RCC 7860 (cell line): ENCODE results near the gene QRICH2.
"Not testable (repeated sequence)": the region's sequence is repeated elsewhere in the genome, so short reads cannot be mapped to it uniquely, and the experiment has no call there.

Experiments
- DNase-seq: peaks from one replicate; pipeline ENCODE4 v3.0.0-alpha.2; 2015; ENCODE audit warnings: low spot score
- FAIRE-seq: peaks from 2 replicates; lab custom pipeline; 2012; peaks lifted over from hg19 to GRCh38; lab: Jason Lieb, UNC

The QRICH2 gene

GRCh38 chr17:76268015-76268749, 39.9 kb downstream of the QRICH2 start:
- DNase-seq (no peak), FAIRE-seq (no peak)

DNA sequence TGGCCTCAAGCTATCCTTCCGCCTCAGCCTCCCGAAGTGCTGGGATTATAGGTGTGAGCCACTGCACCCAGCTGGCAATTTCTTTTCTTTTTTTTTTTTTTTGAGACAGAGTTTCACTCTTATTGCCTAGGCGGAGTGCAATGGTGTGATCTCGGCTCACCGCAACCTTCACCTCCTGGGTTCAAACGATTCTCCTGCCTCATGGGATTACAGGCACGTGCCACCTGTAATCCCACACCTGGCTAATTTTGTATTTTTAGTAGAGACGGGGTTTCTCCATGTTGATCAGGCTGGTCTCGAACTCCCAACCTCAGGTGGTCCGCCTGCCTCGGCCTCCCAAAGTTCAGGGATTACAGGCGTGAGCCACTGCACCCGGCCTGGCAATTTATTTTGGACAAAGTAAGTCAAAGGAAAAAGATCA, 40.5 kb downstream of the QRICH2 start:
- FAIRE-seq: not testable (repeated sequence)

GRCh38 chr17:76267051-76267576, 41.0 kb downstream of the QRICH2 start:
- FAIRE-seq (no peak), DNase-seq (no peak)

More for the DNA sequence above, 40.5 kb downstream of the QRICH2 start:
- not testable (repeated sequence) for DNase-seq

DNA sequence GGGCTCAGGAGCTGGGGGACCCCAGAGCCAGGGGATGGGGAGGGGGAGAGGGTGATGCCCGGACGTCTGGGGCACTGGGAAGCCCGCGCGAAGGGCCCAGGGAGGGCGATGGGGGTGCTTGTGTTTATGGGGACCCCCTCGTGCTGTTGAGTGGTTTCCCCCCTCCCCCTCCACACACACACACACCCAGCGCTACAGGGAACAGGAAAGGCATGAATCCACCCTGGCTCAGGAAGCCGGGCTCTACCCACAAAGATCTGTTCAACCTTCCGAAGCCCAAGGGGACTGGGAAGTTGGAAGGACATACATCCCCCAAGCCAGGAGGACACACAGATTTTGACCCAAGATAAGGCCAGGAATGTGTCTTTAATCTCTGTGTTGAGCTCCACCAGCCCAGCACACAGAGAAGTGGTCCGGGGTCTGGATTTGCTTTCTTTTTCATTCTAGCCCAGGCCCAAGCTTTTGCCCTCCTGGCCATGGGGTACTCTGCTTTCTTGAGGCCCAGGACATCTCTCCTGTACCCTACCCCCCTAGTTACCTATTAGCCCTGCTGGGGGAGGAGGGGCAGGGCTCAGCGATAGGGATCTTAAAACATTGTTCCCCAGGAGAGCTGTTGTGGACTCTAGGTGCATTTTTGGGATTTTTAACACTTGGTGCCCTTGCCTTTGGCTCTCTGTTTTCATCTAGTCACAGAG, 41.7 kb downstream of the QRICH2 start:
- peak; percentile 15 for DNase-seq
- no peak for FAIRE-seq

DNA sequence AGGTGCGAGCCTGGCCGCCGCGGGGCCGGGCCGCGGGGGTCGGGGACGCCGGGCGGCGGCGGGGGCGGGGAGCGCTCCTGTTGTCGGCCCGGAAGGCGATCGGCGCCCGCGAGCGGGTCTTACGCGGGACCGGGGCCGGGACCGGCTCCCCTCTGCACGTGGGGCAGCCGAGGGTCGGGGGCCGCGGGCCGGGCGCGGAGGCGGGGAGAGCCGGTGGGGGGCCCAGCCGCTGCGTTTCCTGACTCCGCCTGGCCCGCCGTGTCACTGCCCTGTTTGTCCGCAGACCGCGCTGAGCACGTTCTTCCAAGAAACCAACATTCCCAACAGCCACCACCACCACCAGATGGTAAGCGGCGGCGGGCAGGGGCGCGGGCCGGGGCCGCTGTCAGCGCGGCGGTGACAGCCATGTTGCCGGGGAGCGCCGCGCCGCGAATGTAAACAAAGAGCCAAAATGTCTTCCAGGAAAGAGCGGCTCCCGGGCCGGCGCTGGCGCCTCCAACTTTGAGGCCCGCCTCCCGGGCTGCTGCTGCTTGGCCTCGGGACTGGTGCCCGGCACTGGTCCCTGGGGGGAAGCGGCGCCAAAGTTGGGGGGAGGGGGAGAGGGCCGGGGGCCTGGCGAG, 42.3 kb downstream of the QRICH2 start:
- no peak for FAIRE-seq
- peak; percentile 5 for DNase-seq

- peak; percentile 98 for DNase-seq
- peak; percentile 94 for FAIRE-seq
Observed at GRCh38 chr17:76264755-76265623, 43.1 kb downstream of the QRICH2 start, which contains the start of gene UBALD2. UBALD2 (plus strand) TSS chr17:76265348; CDS start chr17:76265506, 158 bp downstream.

GRCh38 chr17:76264425-76264754, 43.7 kb downstream of the QRICH2 start:
- no peak for DNase-seq

GRCh38 chr17:76263896-76264295, 44.2 kb downstream of the QRICH2 start:
- no peak for DNase-seq
- FAIRE-seq: no peak

More at GRCh38 chr17:76264425-76264754, 43.7 kb downstream of the QRICH2 start:
- FAIRE-seq: no peak

DNA sequence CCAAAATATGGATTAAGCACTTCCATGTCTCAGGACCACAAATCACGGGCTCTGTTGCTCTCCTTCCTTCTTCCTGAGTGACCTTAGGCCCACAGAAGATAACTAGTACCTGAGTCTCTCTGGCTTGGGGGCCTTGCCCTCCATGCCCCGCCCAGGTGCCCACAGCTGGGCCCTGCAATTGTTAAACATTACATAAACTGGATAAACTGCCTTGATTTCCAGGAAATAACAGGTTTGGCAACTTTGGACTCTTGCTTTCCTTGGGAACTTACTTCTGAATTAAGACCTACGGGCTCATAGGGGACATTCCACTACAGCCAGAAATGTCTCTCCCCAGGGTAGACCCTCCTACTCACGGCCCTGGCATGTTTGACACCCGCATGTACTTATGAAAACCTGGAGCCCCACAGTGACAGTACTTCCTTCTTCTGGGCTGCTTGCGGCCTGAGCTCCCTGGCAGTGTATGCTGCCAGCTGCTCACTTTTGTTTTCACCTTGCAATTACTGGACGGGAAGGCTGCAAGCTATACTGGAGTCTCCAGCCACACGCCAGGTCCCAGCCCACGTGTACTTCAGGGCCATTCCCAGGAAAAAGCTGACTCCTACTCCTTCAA, 45.2 kb downstream of the QRICH2 start:
- DNase-seq: no peak
- FAIRE-seq: no peak

DNA sequence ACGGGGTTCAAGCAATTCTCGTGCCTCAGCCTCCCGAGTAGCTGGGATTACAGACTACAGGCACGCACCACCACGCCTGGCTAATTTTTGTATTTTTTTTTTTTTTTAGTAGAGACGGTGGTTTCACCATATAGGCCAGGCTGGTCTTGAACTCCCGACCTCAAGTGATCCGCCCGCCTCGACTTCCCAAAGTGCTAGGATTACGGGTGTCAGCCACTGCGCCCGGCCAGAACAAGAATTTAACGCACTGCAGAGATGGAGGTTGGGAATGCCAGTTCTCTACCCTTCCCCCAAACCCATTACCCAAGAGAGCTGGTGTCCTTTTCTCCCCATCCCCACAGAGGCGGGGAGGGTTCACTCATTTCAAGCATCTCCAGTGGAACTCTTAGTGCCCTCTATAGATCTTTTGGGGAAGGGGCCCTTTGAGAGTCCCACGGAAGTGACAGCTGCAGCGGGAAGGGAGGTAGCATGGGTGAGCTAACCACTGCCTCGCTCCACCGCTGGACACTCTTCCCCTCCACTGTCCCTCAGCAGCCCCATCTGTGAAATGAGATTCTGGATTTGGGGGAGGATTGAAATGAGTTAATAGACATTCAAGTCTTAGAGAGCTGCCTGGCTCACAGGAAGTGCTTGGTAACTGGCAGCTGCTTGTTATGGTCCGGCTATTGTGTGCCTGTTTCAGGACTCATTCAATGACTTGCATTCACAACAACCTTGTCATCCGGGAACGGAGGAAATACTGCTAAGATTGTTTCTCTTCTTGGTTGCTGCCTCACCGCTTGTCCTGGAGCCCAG, 46.5 kb downstream of the QRICH2 start:
- DNase-seq (no peak), FAIRE-seq (no peak)

DNA sequence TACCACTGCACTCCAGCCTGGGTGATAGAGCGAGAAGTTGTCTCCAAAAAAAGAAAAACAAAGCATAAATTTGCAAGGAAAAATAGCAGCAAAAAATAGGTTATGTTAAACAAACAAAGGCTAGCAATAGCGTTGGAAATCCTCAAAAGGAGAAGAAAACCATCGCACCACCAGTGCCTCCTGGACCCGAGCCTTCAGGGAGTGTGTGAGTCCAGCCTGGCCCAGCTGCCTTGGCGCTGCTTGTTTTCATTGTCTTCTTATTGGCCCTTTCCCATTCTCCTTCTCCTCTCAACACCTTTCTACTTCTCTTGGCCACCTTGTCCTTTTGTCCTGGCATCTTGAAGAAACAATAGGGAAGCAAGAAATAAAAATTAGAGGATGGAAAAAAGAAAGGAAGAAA, 47.4 kb downstream of the QRICH2 start:
- DNase-seq (no peak), FAIRE-seq (no peak)

DNA sequence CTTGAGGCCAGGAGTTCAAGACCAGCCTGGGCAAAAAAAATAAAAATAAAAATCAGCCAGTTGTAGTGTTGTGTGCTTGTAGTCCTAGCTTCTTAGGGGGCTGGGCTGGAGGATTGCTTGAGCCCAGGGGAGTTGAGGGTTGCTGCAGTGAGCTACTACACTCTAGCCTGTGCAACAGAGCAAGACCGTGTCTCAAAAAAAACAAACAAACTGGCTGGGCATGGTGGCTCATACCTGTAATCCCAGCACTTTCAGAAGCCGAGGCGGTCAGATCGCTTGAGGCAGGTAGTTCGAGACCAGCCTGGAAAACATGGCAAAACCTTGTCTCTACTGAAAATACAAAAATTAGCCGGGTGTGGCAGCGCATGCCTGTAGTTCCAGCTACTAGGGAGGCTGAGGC, 47.9 kb downstream of the QRICH2 start:
- DNase-seq (no peak), FAIRE-seq (no peak)

- DNase-seq, FAIRE-seq: not testable (repeated sequence)
Observed at GRCh38 chr17:76256430-76257050, 51.5 kb downstream of the QRICH2 start.

DNA sequence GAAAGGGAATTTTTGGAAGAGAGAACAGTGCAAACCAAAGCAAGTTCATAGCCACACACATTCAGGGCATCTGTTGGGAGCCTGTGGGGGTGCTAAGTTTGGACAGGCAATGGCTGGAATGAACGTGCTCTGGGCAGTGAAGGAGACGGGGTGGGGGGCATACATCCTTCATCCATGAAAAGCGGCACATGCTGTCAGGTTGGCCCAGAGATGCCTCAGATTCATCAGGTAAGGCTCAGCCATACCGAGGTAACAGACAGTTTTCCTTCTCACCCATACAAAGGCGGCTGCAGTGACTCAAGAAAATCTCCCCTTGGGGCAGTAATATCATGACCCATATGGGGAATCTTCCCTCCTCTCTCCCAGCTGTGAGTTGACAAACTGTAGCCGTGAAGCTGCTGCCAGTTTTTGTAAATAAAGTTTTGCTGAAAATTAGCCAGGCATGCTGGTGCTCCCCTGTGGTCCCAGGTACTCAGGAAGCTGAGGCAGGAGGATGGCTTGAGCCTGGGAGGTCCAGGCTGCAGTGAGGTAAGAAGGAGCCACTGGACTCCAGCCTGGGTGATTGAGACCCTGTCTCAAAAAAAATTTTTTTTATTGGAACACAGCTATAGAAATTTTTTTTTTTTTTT, 52.2 kb downstream of the QRICH2 start:
- FAIRE-seq: no peak

GRCh38 chr17:76254275-76254674, 53.8 kb downstream of the QRICH2 start:
- FAIRE-seq: no peak
- DNase-seq: no peak

More for the DNA sequence above, 52.2 kb downstream of the QRICH2 start:
- DNase-seq: no peak

DNA sequence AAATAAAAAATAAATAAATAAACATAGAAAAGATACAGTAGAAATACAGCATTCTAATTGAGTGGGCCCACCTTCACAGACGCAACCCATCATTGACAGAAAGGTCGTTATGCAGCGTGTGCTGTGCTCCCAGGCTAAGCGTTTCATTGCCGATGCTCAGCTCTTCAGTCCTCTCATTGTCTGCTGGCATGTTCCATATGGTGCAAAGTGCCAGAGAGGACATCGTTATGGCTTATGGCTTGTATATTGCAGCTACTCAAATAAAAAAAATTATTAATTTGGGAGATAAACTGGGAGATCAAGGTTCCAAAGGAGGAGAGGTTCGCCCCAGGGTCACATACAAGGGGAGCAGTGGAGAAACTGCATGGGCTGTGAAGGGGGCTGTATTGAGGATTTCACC, 54.2 kb downstream of the QRICH2 start:
- DNase-seq (no peak), FAIRE-seq (no peak)

GRCh38 chr17:76252967-76253766, 54.9 kb downstream of the QRICH2 start:
- not testable (repeated sequence) for DNase-seq, FAIRE-seq
